H1 (cell line): ENCODE results near the gene SMPD2. TPM values are rescaled to one million over a fixed set of nuclear protein-coding genes. Genes with fewer than 3 reads are reported as not detected.

Experiments
- BCL11A ChIP-seq, 2 experiments: IDR thresholded peaks; one replicate each; pipeline ENCODE4 v1.6.1; 2011; ENCODE audit warnings: low read depth in 2 of 2, low read length in 2 of 2, mild to moderate bottlenecking in 2 of 2
- BRCA1 ChIP-seq: IDR thresholded peaks from 2 replicates; pipeline ENCODE4 v1.6.1; 2012; ENCODE audit warnings: low read depth, low read length, improper control_type of control experiment
- E2F6 ChIP-seq: IDR thresholded peaks from 2 replicates; pipeline ENCODE4 v1.6.1; 2012; ENCODE audit warnings: inconsistent platforms
- KDM1A ChIP-seq: fragments of 200-600, 300-600 bp; sonication (generic); IDR thresholded peaks from 2 replicates; pipeline ENCODE4 v1.7.1; 2016; ENCODE audit warnings: mild to moderate bottlenecking, low read length, borderline replicate concordance
- NANOG ChIP-seq: IDR thresholded peaks from 2 replicates; pipeline ENCODE4 v1.6.1; 2011; ENCODE audit warnings: low read length, low read depth, mild to moderate bottlenecking, inconsistent platforms; ENCODE audit not compliant: insufficient read depth, poor library complexity, severe bottlenecking
- RXRA ChIP-seq: IDR thresholded peaks from 2 replicates; pipeline ENCODE4 v1.6.1; 2011; ENCODE audit warnings: low read depth, mild to moderate bottlenecking, low read length, moderate library complexity; ENCODE audit not compliant: insufficient read depth
- SIRT6 ChIP-seq: IDR thresholded peaks from one replicate; pipeline ENCODE4 v1.7.1; 2012; ENCODE audit warnings: low read length, inconsistent platforms
- TBP ChIP-seq: IDR thresholded peaks from 2 replicates; pipeline ENCODE4 v1.6.1; 2011; ENCODE audit warnings: low read depth, low read length, improper control_type of control experiment
- polyA plus RNA-seq, 7 experiments: library from polyadenylated mRNA; depleted of rRNA in 3 of 7; stranded (reverse) in 5 of 7; unstranded in 2 of 7; fragments of >200 nt in 5 of 7; fragments of 200-250 nt in 2 of 7; gene quantifications; 1 replicate in 5 of 7; 2 replicates in 1 of 7; 4 replicates in 1 of 7; pipeline versions ENCODE4 v1.2.1 to v1.2.3, GENCODE V29; 2011 to 2013; ENCODE audit warnings: missing spikeins in 2 of 7, mixed read lengths in 2 of 7
- total RNA-seq: library from RNA; stranded (reverse); fragmentation: NEBNext Ultra II Directional; extraction: Animal tissue kit (Norgen Biotek cat#: 25700); gene quantifications from 2 replicates; pipeline ENCODE4 v1.2.1, GENCODE V29; 2021

Gene SMPD2
- total and polyA plus RNA-seq, 2 of the 8 experiments (the other 6 are each of a cell fraction or from before 2014, with no cell fraction given), result 11.5 to 17.2 TPM

GRCh38 chr6:109480993-109481480 lies 40.5 kb downstream of the SMPD2 start (continued):
- TF ChIP-seq TBP, result no peak
- TF ChIP-seq KDM1A, result no peak
- no peak for TF ChIP-seq BRCA1
- TF ChIP-seq RXRA, result no peak
- no peak for TF ChIP-seq SIRT6
- no peak for TF ChIP-seq NANOG
- TF ChIP-seq E2F6, result no peak
- no peak for TF ChIP-seq BCL11A (IDR thresholded peaks at IDR 0.05; ENCODE audit: low read depth in 2 of 2, low read length in 2 of 2)
